Neural cell (in vitro differentiated cells): ENCODE results near the gene PGBD1. TPM values are rescaled to one million over a fixed set of nuclear protein-coding genes. Genes with fewer than 3 reads are reported as not detected.
A peak's percentile ranks its signal among the peaks of the same experiment; 100 is the strongest.

ENCODE experiments used
- H2AFZ ChIP-seq: fragments of 200-600, 300-800 bp; sonication (generic), shearing (Covaris generic); 2 replicates; pipeline ENCODE4 v1.6.0; 2014; ENCODE audit warnings: low read depth, mild to moderate bottlenecking, antibody characterized with exemption, low read length, moderate library complexity
- H3F3A ChIP-seq: fragments of 200-600 bp; shearing (Covaris generic); 2 replicates; pipeline ENCODE4 v1.6.1; 2016; ENCODE audit warnings: mild to moderate bottlenecking, moderate library complexity, mixed read lengths, antibody characterized with exemption, low read length; ENCODE audit not compliant: insufficient read depth, poor library complexity, severe bottlenecking
- H3K27ac ChIP-seq: fragments of 200-600, 300-800 bp; sonication (generic), shearing (Covaris generic); 2 replicates; pipeline ENCODE4 v1.5.1; 2014; ENCODE audit warnings: mild to moderate bottlenecking, low read length, moderate library complexity
- H3K27me3 ChIP-seq: fragments of 300-800, 200-600 bp; sonication (generic), shearing (Covaris generic); 2 replicates; pipeline ENCODE4 v1.6.0; 2014; ENCODE audit warnings: mild to moderate bottlenecking, low read depth, low read length, moderate library complexity; ENCODE audit not compliant: insufficient read depth
- H3K36me3 ChIP-seq: fragments of 300-800, 200-600 bp; sonication (generic), shearing (Covaris generic); 2 replicates; pipeline ENCODE4 v1.5.1; 2014; ENCODE audit warnings: mild to moderate bottlenecking, antibody characterized with exemption, low read length, moderate library complexity; ENCODE audit not compliant: insufficient read depth
- H3K4me2 ChIP-seq: fragments of 300-800, 200-600 bp; sonication (generic), shearing (Covaris generic); 2 replicates; pipeline ENCODE4 v1.6.0; 2014; ENCODE audit warnings: mild to moderate bottlenecking, low read length
- H3K4me3 ChIP-seq: fragments of 300-800, 200-600 bp; sonication (generic), shearing (Covaris generic); 2 replicates; pipeline ENCODE4 v1.5.1; 2014; ENCODE audit warnings: mild to moderate bottlenecking, low read length, moderate library complexity
- H3K79me2 ChIP-seq: fragments of 200-600 bp; shearing (Covaris generic); replicated peaks from 2 replicates; pipeline ENCODE4 v1.6.0; 2014; ENCODE audit warnings: mild to moderate bottlenecking, low read length, moderate library complexity; ENCODE audit not compliant: insufficient read depth
- H3K9ac ChIP-seq: fragments of 300-800, 200-600 bp; sonication (generic), shearing (Covaris generic); 2 replicates; pipeline ENCODE4 v1.6.1; 2016; ENCODE audit warnings: mild to moderate bottlenecking, low read length, mixed read lengths
- H3K9me2 ChIP-seq: fragments of 200-600 bp; shearing (Covaris generic); 2 replicates; pipeline ENCODE4 v1.6.1; 2016; ENCODE audit warnings: mild to moderate bottlenecking, low read length, mixed read lengths; ENCODE audit not compliant: insufficient read depth
- H3K9me3 ChIP-seq: fragments of 200-600, 300-800 bp; sonication (generic), shearing (Covaris generic); 2 replicates; pipeline ENCODE4 v1.6.1; 2016; ENCODE audit warnings: mild to moderate bottlenecking, mixed run types, low read length, moderate library complexity, mixed read lengths
- H4K20me1 ChIP-seq: fragments of 200-600 bp; shearing (Covaris generic); 2 replicates; pipeline ENCODE4 v1.6.1; 2016; ENCODE audit warnings: mild to moderate bottlenecking, mixed run types; ENCODE audit not compliant: insufficient read depth
- EP300 ChIP-seq: fragments of 450-650 bp; conservative IDR thresholded peaks from 2 replicates; pipeline ENCODE4 v1.6.1; 2014; ENCODE audit warnings: antibody characterized with exemption, mild to moderate bottlenecking, moderate library complexity; ENCODE audit not compliant: poor library complexity, severe bottlenecking
- EZH2 ChIP-seq: fragments of 200-600, 300-800 bp; shearing (Covaris generic), sonication (generic); IDR thresholded peaks from 2 replicates; pipeline ENCODE4 v1.6.1; 2014; ENCODE audit warnings: antibody characterized with exemption, low read length, borderline replicate concordance, mild to moderate bottlenecking; ENCODE audit not compliant: insufficient read depth, poor library complexity, severe bottlenecking
- MXI1 ChIP-seq: fragments of 450-650 bp; conservative IDR thresholded peaks from 2 replicates; pipeline ENCODE4 v1.6.1; 2014; ENCODE audit warnings: antibody characterized with exemption, mild to moderate bottlenecking; ENCODE audit not compliant: poor library complexity, severe bottlenecking
- POLR2AphosphoS5 ChIP-seq: IDR thresholded peaks from 2 replicates; pipeline ENCODE4 v1.6.1; 2012
- RAD21 ChIP-seq: fragments of 450-650 bp; conservative IDR thresholded peaks from 2 replicates; pipeline ENCODE4 v1.6.1; 2014; ENCODE audit warnings: antibody characterized with exemption, mild to moderate bottlenecking, moderate library complexity
- SMC3 ChIP-seq: fragments of 450-650 bp; conservative IDR thresholded peaks from 2 replicates; pipeline ENCODE4 v1.6.1; 2014; ENCODE audit warnings: antibody characterized with exemption, mild to moderate bottlenecking, moderate library complexity; ENCODE audit not compliant: poor library complexity
- TAF1 ChIP-seq: IDR thresholded peaks from 2 replicates; pipeline ENCODE4 v1.6.1; 2012; ENCODE audit warnings: low read depth
- polyA plus RNA-seq: library from polyadenylated mRNA; depleted of rRNA; stranded (reverse); fragments of >200 nt; gene quantifications from 2 replicates; pipeline ENCODE4 v1.2.3, GENCODE V29; 2014
- TF ChIP-seq, protein P1 (sequence below): IDR thresholded peaks from 2 replicates; pipeline ENCODE4 v1.6.1; 2012; ENCODE audit warnings: borderline replicate concordance
- TF ChIP-seq, protein P2 (sequence below): fragments of 450-650 bp; IDR thresholded peaks from 2 replicates; pipeline ENCODE4 v1.5.1; 2014; ENCODE audit warnings: antibody characterized with exemption, mild to moderate bottlenecking, moderate library complexity; ENCODE audit not compliant: poor library complexity, severe bottlenecking

PGBD1 gene
- polyA plus RNA-seq, 1 donor from 2014 or later: 32.3 TPM

GRCh38 chr6:28250747-28251146 lies 30.6 kb upstream of the PGBD1 start:
- Histone ChIP-seq H3K9me2 (no peaks in the 10 kb centered on the region), H3F3A (no peaks in the 10 kb centered on the region), H3K27ac (no peak overlapping the region), H3K79me2 (peaks cover 13% of the 10 kb centered on the region), H3K9me3 (no peaks in the 10 kb centered on the region), H3K4me2 (peak overlapping the region; percentile 90), H3K4me3 (peak overlapping the region; percentile 86), H2AFZ (no peak overlapping the region), H3K36me3 (no peaks in the 10 kb centered on the region), H4K20me1 (no peaks in the 10 kb centered on the region), H3K27me3 (no peaks in the 10 kb centered on the region), H3K9ac (peak overlapping the region; percentile 82)
- TF ChIP-seq MXI1 (no peak), SMC3 (no peak), POLR2AphosphoS5 (no peak), EZH2 (no peak)
- TF ChIP-seq, protein P1, sequence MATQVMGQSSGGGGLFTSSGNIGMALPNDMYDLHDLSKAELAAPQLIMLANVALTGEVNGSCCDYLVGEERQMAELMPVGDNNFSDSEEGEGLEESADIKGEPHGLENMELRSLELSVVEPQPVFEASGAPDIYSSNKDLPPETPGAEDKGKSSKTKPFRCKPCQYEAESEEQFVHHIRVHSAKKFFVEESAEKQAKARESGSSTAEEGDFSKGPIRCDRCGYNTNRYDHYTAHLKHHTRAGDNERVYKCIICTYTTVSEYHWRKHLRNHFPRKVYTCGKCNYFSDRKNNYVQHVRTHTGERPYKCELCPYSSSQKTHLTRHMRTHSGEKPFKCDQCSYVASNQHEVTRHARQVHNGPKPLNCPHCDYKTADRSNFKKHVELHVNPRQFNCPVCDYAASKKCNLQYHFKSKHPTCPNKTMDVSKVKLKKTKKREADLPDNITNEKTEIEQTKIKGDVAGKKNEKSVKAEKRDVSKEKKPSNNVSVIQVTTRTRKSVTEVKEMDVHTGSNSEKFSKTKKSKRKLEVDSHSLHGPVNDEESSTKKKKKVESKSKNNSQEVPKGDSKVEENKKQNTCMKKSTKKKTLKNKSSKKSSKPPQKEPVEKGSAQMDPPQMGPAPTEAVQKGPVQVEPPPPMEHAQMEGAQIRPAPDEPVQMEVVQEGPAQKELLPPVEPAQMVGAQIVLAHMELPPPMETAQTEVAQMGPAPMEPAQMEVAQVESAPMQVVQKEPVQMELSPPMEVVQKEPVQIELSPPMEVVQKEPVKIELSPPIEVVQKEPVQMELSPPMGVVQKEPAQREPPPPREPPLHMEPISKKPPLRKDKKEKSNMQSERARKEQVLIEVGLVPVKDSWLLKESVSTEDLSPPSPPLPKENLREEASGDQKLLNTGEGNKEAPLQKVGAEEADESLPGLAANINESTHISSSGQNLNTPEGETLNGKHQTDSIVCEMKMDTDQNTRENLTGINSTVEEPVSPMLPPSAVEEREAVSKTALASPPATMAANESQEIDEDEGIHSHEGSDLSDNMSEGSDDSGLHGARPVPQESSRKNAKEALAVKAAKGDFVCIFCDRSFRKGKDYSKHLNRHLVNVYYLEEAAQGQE: no peak

GRCh38 chr6:28251661-28252008 lies 29.7 kb upstream of the PGBD1 start:
- peak overlapping the region; percentile 86 for H3K4me3 ChIP-seq
- H3K9me2 ChIP-seq: no peaks in the 10 kb centered on the region
- H3K27ac ChIP-seq: peak overlapping the region; percentile 75
- no peaks in the 10 kb centered on the region for H4K20me1 ChIP-seq
- peak overlapping the region; percentile 86 for H3K4me2 ChIP-seq
- H3K36me3 ChIP-seq: no peaks in the 10 kb centered on the region
- H2AFZ ChIP-seq: peak overlapping the region; percentile 71
- H3K9me3 ChIP-seq: no peaks in the 10 kb centered on the region
- H3F3A ChIP-seq: no peaks in the 10 kb centered on the region
- no peak for TF ChIP-seq RAD21
- TF ChIP-seq, protein P1: no peak
- TF ChIP-seq EP300: no peak
- TF ChIP-seq TAF1: no peak
- TF ChIP-seq, protein P2, sequence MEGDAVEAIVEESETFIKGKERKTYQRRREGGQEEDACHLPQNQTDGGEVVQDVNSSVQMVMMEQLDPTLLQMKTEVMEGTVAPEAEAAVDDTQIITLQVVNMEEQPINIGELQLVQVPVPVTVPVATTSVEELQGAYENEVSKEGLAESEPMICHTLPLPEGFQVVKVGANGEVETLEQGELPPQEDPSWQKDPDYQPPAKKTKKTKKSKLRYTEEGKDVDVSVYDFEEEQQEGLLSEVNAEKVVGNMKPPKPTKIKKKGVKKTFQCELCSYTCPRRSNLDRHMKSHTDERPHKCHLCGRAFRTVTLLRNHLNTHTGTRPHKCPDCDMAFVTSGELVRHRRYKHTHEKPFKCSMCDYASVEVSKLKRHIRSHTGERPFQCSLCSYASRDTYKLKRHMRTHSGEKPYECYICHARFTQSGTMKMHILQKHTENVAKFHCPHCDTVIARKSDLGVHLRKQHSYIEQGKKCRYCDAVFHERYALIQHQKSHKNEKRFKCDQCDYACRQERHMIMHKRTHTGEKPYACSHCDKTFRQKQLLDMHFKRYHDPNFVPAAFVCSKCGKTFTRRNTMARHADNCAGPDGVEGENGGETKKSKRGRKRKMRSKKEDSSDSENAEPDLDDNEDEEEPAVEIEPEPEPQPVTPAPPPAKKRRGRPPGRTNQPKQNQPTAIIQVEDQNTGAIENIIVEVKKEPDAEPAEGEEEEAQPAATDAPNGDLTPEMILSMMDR: no peak
- no peak for TF ChIP-seq POLR2AphosphoS5
- TF ChIP-seq MXI1: no peak
- no peak for TF ChIP-seq SMC3
- TF ChIP-seq EZH2: no peak
- H3K27me3 ChIP-seq: no peaks in the 10 kb centered on the region
- peaks cover 13% of the 10 kb centered on the region for H3K79me2 ChIP-seq
- peak overlapping the region; percentile 82 for H3K9ac ChIP-seq
